Measurements from ENCODE around the gene CACNA2D3.

The CACNA2D3 gene

DNA sequence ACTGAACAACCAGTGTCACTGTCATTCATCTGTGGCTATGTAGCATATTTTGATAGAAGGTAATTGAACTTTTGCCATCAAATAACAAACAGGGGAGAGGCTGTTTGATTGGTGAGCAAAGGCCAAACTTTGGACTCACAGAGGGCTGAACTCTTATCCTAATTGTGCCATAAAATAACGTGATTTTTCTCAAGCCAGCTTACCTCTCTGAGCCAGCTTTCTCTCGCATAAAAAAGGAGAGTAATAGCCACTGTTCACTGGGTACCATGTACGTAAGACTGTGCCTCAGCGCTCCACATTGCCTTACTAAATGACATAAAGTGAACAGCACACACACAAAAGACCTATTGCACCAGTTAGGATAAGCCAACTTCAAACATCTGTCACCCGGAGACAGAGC is 588.6 kb downstream of the CACNA2D3 start:
- TF ChIP-seq, protein P1, sequence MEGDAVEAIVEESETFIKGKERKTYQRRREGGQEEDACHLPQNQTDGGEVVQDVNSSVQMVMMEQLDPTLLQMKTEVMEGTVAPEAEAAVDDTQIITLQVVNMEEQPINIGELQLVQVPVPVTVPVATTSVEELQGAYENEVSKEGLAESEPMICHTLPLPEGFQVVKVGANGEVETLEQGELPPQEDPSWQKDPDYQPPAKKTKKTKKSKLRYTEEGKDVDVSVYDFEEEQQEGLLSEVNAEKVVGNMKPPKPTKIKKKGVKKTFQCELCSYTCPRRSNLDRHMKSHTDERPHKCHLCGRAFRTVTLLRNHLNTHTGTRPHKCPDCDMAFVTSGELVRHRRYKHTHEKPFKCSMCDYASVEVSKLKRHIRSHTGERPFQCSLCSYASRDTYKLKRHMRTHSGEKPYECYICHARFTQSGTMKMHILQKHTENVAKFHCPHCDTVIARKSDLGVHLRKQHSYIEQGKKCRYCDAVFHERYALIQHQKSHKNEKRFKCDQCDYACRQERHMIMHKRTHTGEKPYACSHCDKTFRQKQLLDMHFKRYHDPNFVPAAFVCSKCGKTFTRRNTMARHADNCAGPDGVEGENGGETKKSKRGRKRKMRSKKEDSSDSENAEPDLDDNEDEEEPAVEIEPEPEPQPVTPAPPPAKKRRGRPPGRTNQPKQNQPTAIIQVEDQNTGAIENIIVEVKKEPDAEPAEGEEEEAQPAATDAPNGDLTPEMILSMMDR (IDR thresholded peaks at IDR 0.05): no peak

DNA sequence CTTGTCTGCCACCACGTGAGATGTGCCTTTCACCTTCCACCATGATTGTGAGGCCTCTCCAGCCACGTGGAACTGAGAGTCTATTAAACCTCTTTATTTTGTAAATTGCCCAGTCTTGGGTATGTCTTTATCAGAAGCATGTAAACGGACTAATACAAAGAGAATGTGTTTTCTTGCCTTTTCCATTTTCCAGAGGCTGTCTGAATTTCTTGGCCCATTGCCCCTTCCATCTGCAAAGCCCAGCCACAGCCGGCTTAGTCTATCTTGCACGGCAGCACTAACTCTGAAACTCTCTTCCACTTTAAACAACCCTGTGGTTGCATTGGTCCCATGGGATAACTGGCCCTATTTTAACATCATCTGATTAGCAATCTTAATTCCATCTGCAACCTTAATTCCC is 590.2 kb downstream of the CACNA2D3 start:
- TF ChIP-seq, protein P1 (IDR thresholded peaks at IDR 0.05): no peak

DNA sequence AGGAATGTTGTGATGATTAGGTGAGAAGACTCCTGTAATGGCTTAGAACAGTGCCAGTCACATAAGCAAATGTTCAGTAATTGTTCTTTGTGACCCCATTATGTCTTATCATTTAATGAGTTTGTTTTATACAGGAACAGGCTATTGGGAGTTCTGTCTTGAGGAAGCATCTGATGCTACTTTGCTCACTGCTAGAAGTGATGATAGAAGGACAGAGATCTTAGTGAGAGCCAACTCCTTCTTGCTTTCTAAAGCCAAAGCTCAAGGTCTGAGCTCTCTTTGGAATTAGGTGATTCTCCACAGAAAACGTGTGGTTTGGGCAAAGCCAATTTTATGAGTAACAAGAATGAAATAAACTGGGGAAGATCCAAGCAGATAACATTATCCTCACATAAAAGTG is 590.7 kb downstream of the CACNA2D3 start:
- TF ChIP-seq, protein P1 (IDR thresholded peaks at IDR 0.05): no peak

DNA sequence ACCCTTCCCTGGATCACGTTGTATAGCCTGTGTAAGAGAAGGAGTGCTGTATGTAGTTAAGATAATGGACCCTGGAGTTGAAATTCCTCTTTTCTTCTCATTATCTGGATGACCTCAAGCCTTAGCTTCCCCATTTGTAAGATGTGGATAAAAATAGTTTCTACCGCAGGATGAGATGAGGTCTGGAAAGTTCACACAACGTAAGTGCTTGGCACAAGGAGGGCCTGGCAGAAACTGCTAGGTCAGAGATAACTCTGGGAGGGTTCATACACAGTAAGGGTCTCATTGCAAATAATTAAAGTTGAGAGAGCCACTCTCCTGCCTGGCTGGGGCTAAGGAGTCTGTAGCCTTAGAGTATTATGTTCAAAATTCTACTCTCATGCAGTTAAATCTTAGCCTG is 591.1 kb downstream of the CACNA2D3 start:
- TF ChIP-seq, protein P1 (IDR thresholded peaks at IDR 0.05): no peak

DNA sequence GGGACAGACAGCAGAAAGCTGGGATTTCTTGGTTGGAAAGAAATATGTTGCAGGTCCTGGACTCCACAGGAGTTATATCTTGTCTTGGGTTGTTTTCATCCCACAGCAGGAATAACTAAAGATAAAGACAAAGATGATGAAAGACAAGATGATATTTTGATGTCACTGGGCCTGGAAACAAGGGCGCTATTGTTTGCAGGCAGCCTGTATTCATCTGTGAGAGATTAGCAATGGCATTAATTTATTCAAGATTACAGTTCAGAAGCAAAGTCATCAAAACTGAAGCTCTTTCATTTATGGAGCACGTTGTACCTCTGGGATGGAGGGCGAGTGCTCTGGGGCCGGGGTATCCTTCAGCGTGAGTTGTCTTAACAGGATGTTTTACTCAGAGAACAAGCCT is 591.7 kb downstream of the CACNA2D3 start:
- TF ChIP-seq, protein P1 (IDR thresholded peaks at IDR 0.05): no peak

DNA sequence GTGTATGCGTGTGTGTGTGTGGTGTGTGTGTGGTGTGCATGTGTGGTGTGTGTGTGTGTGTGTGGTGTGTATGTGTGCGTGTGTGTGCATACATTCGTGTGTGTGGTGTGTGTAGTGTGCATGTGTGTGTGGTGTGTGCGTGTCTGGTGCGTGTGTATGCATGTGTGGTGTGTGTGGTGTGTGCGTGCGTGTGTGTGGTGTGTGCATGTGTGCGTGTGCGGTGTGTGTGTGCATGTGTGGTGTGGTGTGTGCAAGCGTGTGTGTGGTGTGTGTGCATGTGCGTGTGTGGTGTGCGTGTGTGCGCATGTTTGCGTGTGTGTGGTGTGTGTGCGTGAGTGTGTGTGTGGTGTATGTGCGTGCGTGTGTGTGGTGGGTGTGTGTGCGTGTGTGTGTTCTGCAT is 595.2 kb downstream of the CACNA2D3 start:
- TF ChIP-seq, protein P1 (IDR thresholded peaks at IDR 0.05): no peak

DNA sequence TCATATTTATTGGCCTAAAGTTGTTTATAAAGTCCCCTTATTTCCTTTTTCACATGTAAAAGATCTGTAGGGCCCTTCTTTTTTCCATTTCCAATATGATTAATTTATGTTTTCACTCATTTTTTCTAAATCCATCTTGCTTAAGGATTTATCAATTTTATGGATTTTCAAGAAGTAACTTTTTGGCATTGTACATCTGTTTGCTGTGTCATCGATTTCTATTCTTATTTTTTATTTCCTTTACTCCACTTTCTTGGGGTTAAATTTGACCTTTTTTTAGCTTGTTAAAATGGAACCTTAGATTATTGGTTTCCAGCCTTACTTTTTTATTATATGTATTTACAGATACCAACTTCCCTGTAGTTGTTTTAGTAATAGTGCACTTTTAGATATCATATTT is 597.6 kb downstream of the CACNA2D3 start:
- TF ChIP-seq, protein P1 (IDR thresholded peaks at IDR 0.05): no peak

DNA sequence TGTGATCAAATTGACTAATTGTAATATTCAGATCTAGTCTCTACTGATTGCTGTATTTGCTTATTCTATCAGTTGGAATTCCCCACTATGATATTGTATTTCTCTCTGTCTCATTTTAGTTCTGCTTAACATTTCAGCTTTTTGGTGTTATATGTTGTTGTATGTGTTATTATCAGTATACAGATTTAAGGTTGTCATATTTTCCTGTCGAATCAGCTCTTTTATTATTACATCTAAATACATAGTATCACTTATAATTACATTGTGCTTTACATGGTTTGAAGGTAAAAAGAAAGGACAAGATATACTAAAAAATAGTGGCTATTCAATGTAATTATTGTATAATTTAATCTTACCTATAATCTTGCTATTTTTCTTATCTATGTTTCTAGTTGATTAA is 598.3 kb downstream of the CACNA2D3 start:
- TF ChIP-seq, protein P1 (IDR thresholded peaks at IDR 0.05): no peak

Measured in LNCAP (cell line).